ENCODE results near the gene RARS2. TPM values are rescaled to one million over a fixed set of nuclear protein-coding genes. Genes with fewer than 3 reads are reported as not detected.

RARS2 gene
- total RNA-seq, 1 donor from 2014 or later, result 18.3 TPM

Other genes starting within 250 kb of the RARS2 start
- 1.4 TPM for gene C6orf163, start 245.2 kb downstream of the RARS2 start, total RNA-seq
- 0.11 TPM for gene CFAP206, start 182.0 kb downstream of the RARS2 start, total RNA-seq
- gene SLC35A1, start 117.0 kb downstream of the RARS2 start, total RNA-seq, result 10.9 TPM
- 18.9 TPM for gene ORC3, start 148 bp upstream of the RARS2 start, total RNA-seq
- 36.1 TPM for gene AKIRIN2, start 112.2 kb upstream of the RARS2 start, total RNA-seq

All from Right ventricle myocardium inferior (tissue), 1 donor.